WTC11 (cell line): ENCODE data around the gene ARMH4. TPM values are rescaled to one million over a fixed set of nuclear protein-coding genes. Genes with fewer than 3 reads are reported as not detected.

ENCODE experiments used
- ATAC-seq: fragments of 200-7000 bp; cut with Tn5 transposase; 2 replicates; pipeline ENCODE4 v1.10.0; 2021; ENCODE audit warnings: mild to moderate bottlenecking, moderate library complexity
- CTCF ChIA-PET: fragments of 300-600 bp; sonication (Branson Sonifier 250); formaldehyde crosslinking; loops from one replicate; lab custom pipeline; 2021; ENCODE audit warnings: antibody characterized with exemption; lab: Charles Lee
- POLR2A ChIA-PET: fragments of 350-600 bp; sonication (Branson Sonifier 250); formaldehyde crosslinking; loops from one replicate; lab custom pipeline; 2021; ENCODE audit warnings: antibody characterized with exemption; lab: Charles Lee
- DNase-seq: peaks from one replicate; pipeline ENCODE4 v3.0.0; 2021; ENCODE audit warnings: low spot score
- H3K27ac Mint-ChIP-seq: 2 replicates; pipeline ENCODE4 v1.8.0; 2021; ENCODE audit warnings: mixed read lengths
- H3K27me3 Mint-ChIP-seq: 2 replicates; pipeline ENCODE4 v1.8.0; 2021; ENCODE audit warnings: low read depth, mild to moderate bottlenecking, moderate library complexity, mixed read lengths
- H3K36me3 Mint-ChIP-seq: 2 replicates; pipeline ENCODE4 v1.8.0; 2021; ENCODE audit warnings: mixed read lengths
- H3K4me1 Mint-ChIP-seq: 2 replicates; pipeline ENCODE4 v1.8.0; 2022; ENCODE audit warnings: mixed read lengths
- H3K4me3 Mint-ChIP-seq: 2 replicates; pipeline ENCODE4 v1.8.0; 2021; ENCODE audit warnings: mild to moderate bottlenecking, moderate library complexity, mixed read lengths
- H3K9me3 Mint-ChIP-seq: 2 replicates; pipeline ENCODE4 v1.8.0; 2021; ENCODE audit warnings: mixed read lengths
- AR ChIP-seq: fragments of 250-450 bp; sonication (Bioruptor Pico); IDR thresholded peaks from 2 replicates; pipeline ENCODE4 v1.9.0; 2021; ENCODE audit warnings: mild to moderate bottlenecking
- ATF1 ChIP-seq: sonication (generic); formaldehyde crosslinking; IDR thresholded peaks from 2 replicates; pipeline ENCODE4 v1.8.1; 2023; ENCODE audit warnings: mild to moderate bottlenecking, moderate library complexity, missing genetic modification reagents
- ATF2 ChIP-seq: sonication (generic); formaldehyde crosslinking; IDR thresholded peaks from 2 replicates; pipeline ENCODE4 v1.8.1; 2022; ENCODE audit warnings: low read depth, missing genetic modification reagents, borderline replicate concordance
- ATF3 ChIP-seq: sonication (generic); formaldehyde crosslinking; conservative IDR thresholded peaks from 2 replicates; pipeline ENCODE4 v1.8.1; 2022; ENCODE audit warnings: mild to moderate bottlenecking, missing genetic modification reagents
- CDX4 ChIP-seq: fragments of 250-450 bp; sonication (Bioruptor Pico); IDR thresholded peaks from 2 replicates; pipeline ENCODE4 v1.9.0; 2021; ENCODE audit warnings: moderate library complexity, mild to moderate bottlenecking, inconsistent platforms, borderline replicate concordance
- CREB1 ChIP-seq: sonication (generic); formaldehyde crosslinking; IDR thresholded peaks from 2 replicates; pipeline ENCODE4 v1.8.0; 2023; ENCODE audit warnings: mild to moderate bottlenecking, missing genetic modification reagents
- ESRRA ChIP-seq: sonication (generic); formaldehyde crosslinking; IDR thresholded peaks from 2 replicates; pipeline ENCODE4 v1.8.1; 2022; ENCODE audit warnings: mild to moderate bottlenecking, missing genetic modification reagents, borderline replicate concordance
- GABPB1 ChIP-seq: sonication (generic); formaldehyde crosslinking; IDR thresholded peaks from 2 replicates; pipeline ENCODE4 v1.8.1; 2023; ENCODE audit warnings: mild to moderate bottlenecking, missing genetic modification reagents
- HMGXB4 ChIP-seq: sonication (generic); formaldehyde crosslinking; IDR thresholded peaks from 2 replicates; pipeline ENCODE4 v1.8.1; 2023; ENCODE audit warnings: mild to moderate bottlenecking, moderate library complexity, missing genetic modification reagents
- MLX ChIP-seq: sonication (generic); formaldehyde crosslinking; IDR thresholded peaks from 2 replicates; pipeline ENCODE4 v1.8.1; 2023; ENCODE audit warnings: mild to moderate bottlenecking, missing genetic modification reagents, moderate library complexity
- NR1H2 ChIP-seq: sonication (generic); formaldehyde crosslinking; IDR thresholded peaks from 2 replicates; pipeline ENCODE4 v1.9.0; 2021; ENCODE audit warnings: mild to moderate bottlenecking, moderate library complexity, missing genetic modification reagents
- PRDM15 ChIP-seq: sonication (generic); formaldehyde crosslinking; IDR thresholded peaks from 2 replicates; pipeline ENCODE4 v1.8.0; 2022; ENCODE audit warnings: missing genetic modification reagents
- SMAD3 ChIP-seq: sonication (generic); formaldehyde crosslinking; IDR thresholded peaks from 2 replicates; pipeline ENCODE4 v1.8.0; 2022; ENCODE audit warnings: missing genetic modification reagents, mild to moderate bottlenecking, borderline replicate concordance
- SMAD4 ChIP-seq: sonication (generic); formaldehyde crosslinking; IDR thresholded peaks from 2 replicates; pipeline ENCODE4 v1.8.0; 2022; ENCODE audit warnings: mild to moderate bottlenecking, missing genetic modification reagents
- SP1 ChIP-seq: sonication (generic); formaldehyde crosslinking; conservative IDR thresholded peaks from 2 replicates; pipeline ENCODE4 v1.8.1; 2022; ENCODE audit warnings: missing genetic modification reagents
- STAT6 ChIP-seq: sonication (generic); formaldehyde crosslinking; conservative IDR thresholded peaks from 2 replicates; pipeline ENCODE4 v1.8.1; 2023; ENCODE audit warnings: mild to moderate bottlenecking, low read depth, missing genetic modification reagents, moderate library complexity
- ZBTB21 ChIP-seq: sonication (generic); formaldehyde crosslinking; IDR thresholded peaks from 2 replicates; pipeline ENCODE4 v1.8.1; 2023; ENCODE audit warnings: mild to moderate bottlenecking, missing genetic modification reagents, borderline replicate concordance
- ZNF121 ChIP-seq: sonication (generic); formaldehyde crosslinking; IDR thresholded peaks from 2 replicates; pipeline ENCODE4 v1.8.0; 2023; ENCODE audit warnings: missing genetic modification reagents
- ZNF425 ChIP-seq: fragments of 250-450 bp; sonication (Bioruptor Pico); conservative IDR thresholded peaks from 2 replicates; pipeline ENCODE4 v1.9.0; 2021; ENCODE audit warnings: mild to moderate bottlenecking
- total RNA-seq: library from RNA; stranded (reverse); gene quantifications from 3 replicates; pipeline ENCODE4 v1.2.3, GENCODE V29; 2021

ARMH4 gene
- total RNA-seq, 1 experiment from 2014 or later: 12.2 TPM

- TF ChIP-seq ZBTB21 (CRISPR knock-in tag): no peak
- TF ChIP-seq ESRRA: no peak
- TF ChIP-seq ZNF425: no peak
- no peak for TF ChIP-seq HMGXB4 (CRISPR knock-in tag)
- no peak for TF ChIP-seq SP1 (CRISPR knock-in tag)
These were observed 1.7 kb downstream of the ARMH4 start (continued) for GRCh38 chr14:58150243-58150805.

- H3K9me3 Mint-ChIP-seq: no peaks in the 10 kb centered on the region
- POLR2A ChIA-PET: interaction anchor here (0.6 kb wide), 1 partner anchor 199 kb away, joined by 5 read pairs; no protein-coding TSS in a partner anchor
- peaks cover 34% of the 10 kb centered on the region for H3K27me3 Mint-ChIP-seq
- ATAC-seq (peak; percentile 10), DNase-seq (no peak)
- H3K36me3 Mint-ChIP-seq: no peaks in the 10 kb centered on the region
- H3K4me1 Mint-ChIP-seq: peaks cover 35% of the 10 kb centered on the region
- no peak overlapping the region for H3K4me3 Mint-ChIP-seq
- no peak overlapping the region for H3K27ac Mint-ChIP-seq
- CTCF ChIA-PET: interaction anchor here (0.5 to 1.4 kb wide), 2 partner anchors 19 to 42 kb away, joined by 3 read pairs; no protein-coding TSS in a partner anchor
- TF ChIP-seq PRDM15 (CRISPR knock-in tag): no peak
- no peak for TF ChIP-seq SMAD3
- no peak for TF ChIP-seq MLX (CRISPR knock-in tag)
- no peak for TF ChIP-seq SMAD4 (CRISPR knock-in tag)
- no peak for TF ChIP-seq CREB1 (CRISPR knock-in tag)
- no peak for TF ChIP-seq ZNF121 (CRISPR knock-in tag)
- TF ChIP-seq ATF1 (CRISPR knock-in tag): no peak
- no peak for TF ChIP-seq ATF2 (CRISPR knock-in tag)
- TF ChIP-seq NR1H2: no peak
- no peak for TF ChIP-seq CDX4
- TF ChIP-seq GABPB1 (CRISPR knock-in tag): no peak
- TF ChIP-seq AR (CRISPR knock-in tag): no peak
- no peak for TF ChIP-seq ATF3 (CRISPR knock-in tag)
- TF ChIP-seq STAT6 (CRISPR knock-in tag): no peak
These were observed 2.8 kb downstream of the ARMH4 start for GRCh38 chr14:58149196-58149595.
